Mucosa of rectum (tissue), 2 donors: ENCODE results near the gene MRPL47.
A peak's percentile ranks its signal among the peaks of the same experiment; 100 is the strongest.

ENCODE experiments used
- H3K27ac ChIP-seq, 2 donors: one replicate each; pipeline ENCODE4 v1.7.0; 2013; ENCODE audit warnings: inconsistent platforms in 2 of 2, low read depth in 2 of 2, low read length in 2 of 2
- H3K27me3 ChIP-seq, 2 donors: one replicate each; pipeline ENCODE4 v1.7.0; 2013; ENCODE audit warnings: low read length in 2 of 2; ENCODE audit not compliant: control insufficient read depth in 2 of 2, insufficient read depth in 2 of 2
- H3K36me3 ChIP-seq, 2 donors: one replicate each; pipeline ENCODE4 v1.7.0; 2013; ENCODE audit warnings: low read length in 2 of 2; ENCODE audit not compliant: control insufficient read depth in 2 of 2, insufficient read depth in 2 of 2
- H3K4me1 ChIP-seq, 2 donors: one replicate each; pipeline ENCODE4 v1.7.0; 2013; ENCODE audit warnings: low read length in 2 of 2, mild to moderate bottlenecking in 1 of 2; ENCODE audit not compliant: control insufficient read depth in 2 of 2, insufficient read depth in 2 of 2
- H3K4me3 ChIP-seq, 2 donors: one replicate each; pipeline ENCODE4 v1.7.0; 2013; ENCODE audit warnings: low read length in 2 of 2
- H3K9ac ChIP-seq, 2 donors: one replicate each; pipeline ENCODE4 v1.7.0; 2013; ENCODE audit warnings: low read length in 2 of 2, low read depth in 1 of 2, mild to moderate bottlenecking in 1 of 2
- H3K9me3 ChIP-seq, 2 donors: one replicate each; pipeline ENCODE4 v1.7.0; 2013; ENCODE audit warnings: low read length in 2 of 2; ENCODE audit not compliant: control insufficient read depth in 2 of 2
- donor health status: healthy.
- donor health status: Normal muscosa, but diverticular disease.

Gene MRPL47

DNA sequence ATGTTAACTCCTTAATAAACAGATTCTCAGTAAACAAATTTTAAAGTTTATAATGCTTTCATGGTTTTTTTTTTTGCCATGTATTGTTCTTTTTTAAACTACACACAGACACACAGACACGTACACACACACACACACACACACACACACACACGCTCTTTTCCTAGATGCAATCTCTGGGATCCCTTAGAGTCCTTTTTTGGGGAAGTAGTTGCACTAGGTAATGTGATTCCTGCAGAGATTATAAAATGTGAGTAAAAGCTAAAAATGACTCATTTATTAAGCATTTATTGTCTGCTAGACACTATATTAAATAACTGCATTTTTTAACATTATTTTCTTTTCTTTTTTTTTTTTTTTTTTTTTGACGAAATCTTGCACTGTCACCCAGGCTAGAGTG is 20.0 kb upstream of the MRPL47 start:
- Histone ChIP-seq H3K27me3 (no peaks in the 10 kb centered on the region), H3K4me1 (no peaks in the 10 kb centered on the region), H3K9ac (no peak overlapping the region), H3K9me3 (no peaks in the 10 kb centered on the region), H3K4me3 (no peak overlapping the region), H3K27ac (no peak overlapping the region), H3K36me3 (peaks cover 23 to 43% of the 10 kb centered on the region in 2 donors)

DNA sequence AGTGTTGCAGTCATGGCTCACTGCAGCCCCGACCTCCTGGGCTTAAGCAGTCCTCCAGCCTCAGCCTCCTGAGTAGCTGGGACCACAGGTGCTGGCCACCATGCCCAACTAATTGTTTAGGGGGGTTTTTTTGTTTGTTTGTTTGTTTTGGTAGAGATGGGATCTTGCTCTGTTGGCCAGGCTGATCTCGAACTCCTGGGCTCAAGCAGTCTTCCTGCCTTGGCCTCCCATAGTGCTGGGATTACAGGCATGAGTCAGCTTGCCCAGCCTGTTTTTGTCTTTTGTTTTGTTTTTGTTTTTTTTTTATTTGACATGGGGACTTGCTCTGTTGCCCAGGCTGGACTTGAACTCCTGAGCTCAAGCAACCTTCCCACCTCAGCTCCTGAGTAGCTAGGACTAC is 17.6 kb upstream of the MRPL47 start:
- H3K36me3 ChIP-seq: peaks cover 26 to 56% of the 10 kb centered on the region in 2 donors
- no peak overlapping the region for H3K9ac ChIP-seq
- no peaks in the 10 kb centered on the region for H3K9me3 ChIP-seq
- no peak overlapping the region for H3K4me3 ChIP-seq
- no peaks in the 10 kb centered on the region for H3K4me1 ChIP-seq
- no peaks in the 10 kb centered on the region for H3K27me3 ChIP-seq
- H3K27ac ChIP-seq: no peak overlapping the region

DNA sequence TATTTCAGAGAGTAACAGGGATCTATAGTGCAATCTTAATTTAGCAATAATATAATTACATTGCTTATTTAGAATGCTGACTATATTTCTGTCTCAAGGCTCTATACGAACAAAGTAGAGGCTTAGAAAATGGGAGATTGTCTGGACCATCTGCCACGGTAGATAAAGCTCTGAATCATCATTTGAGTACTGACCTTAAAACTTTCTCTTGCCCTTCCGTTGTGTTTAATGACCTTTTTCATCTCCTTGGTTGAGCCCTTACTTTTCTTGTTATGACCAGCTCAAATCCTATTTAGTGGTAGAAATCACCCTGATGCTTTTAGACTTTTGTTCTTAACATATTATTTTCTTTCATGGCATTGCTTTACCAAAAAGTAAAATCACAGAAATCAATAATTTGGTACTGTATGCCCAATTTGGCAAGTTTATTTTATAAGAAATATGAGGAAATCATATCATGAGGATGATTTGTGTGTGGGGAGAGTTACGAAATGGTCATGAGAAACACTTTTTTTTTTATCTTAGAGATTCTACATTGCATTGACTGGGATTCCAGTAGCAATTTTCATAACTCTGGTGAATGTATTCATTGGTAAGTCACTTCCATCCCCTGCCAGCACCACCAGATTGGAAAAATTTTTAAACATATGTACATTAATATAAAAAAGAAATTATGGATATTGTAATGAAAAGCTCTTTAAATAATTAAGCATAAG is 11.2 kb upstream of the MRPL47 start:
- Histone ChIP-seq H3K36me3 (peaks cover 10 to 21% of the 10 kb centered on the region in 2 donors), H3K9me3 (no peaks in the 10 kb centered on the region), H3K9ac (no peak overlapping the region), H3K27me3 (no peaks in the 10 kb centered on the region), H3K27ac (no peak overlapping the region), H3K4me3 (no peak overlapping the region), H3K4me1 (no peaks in the 10 kb centered on the region)

DNA sequence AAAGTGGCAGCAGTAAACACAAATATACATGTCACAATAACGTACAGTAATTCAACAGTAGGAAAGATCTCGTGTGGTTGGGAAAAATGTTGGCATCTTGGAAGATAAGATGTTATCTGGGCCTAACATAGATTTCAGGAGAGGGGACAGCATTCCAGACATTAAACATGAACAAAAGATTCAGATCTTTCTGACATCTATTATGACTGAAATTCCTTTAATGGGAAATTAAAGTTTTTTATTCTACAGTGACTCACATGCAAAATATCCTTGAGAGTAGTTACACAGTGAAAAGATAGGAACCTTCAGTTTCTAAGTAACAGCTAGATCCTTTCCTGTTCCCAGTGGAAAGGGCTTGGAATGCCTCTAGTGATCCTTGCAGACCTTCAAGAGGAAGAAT is 9.4 kb upstream of the MRPL47 start:
- H3K9me3 ChIP-seq: no peaks in the 10 kb centered on the region
- no peak overlapping the region for H3K4me3 ChIP-seq
- no peak overlapping the region for H3K27ac ChIP-seq

DNA sequence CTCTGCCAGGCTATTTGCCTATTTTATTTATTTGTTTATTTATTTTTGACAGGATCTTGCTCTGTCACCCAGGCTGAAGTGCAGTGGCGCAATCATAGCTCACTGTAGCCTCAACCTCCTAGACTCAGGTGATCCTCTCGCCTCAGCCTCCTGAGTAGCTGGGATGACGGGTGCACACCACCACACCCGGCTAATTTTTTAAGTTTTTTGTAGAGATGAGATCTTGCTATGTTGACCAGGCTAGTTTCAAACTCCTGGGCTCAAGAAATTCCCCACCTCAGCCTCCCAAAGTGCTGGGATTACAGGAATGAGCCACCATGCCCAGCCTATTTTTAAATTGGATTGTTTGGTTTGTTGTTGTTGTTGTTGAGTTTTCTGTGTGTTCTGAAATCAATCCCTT is 5.6 kb upstream of the MRPL47 start:
- peaks cover 0 to 6% of the 10 kb centered on the region in 2 donors for H3K4me1 ChIP-seq
- H3K9ac ChIP-seq: no peak overlapping the region
- no peaks in the 10 kb centered on the region for H3K9me3 ChIP-seq
- H3K27me3 ChIP-seq: no peaks in the 10 kb centered on the region
- H3K27ac ChIP-seq: no peak overlapping the region
- H3K4me3 ChIP-seq: no peak overlapping the region
- H3K36me3 ChIP-seq: peaks cover 5 to 6% of the 10 kb centered on the region in 2 donors

More for the DNA sequence above, 9.4 kb upstream of the MRPL47 start:
- Histone ChIP-seq H3K9ac (no peak overlapping the region), H3K27me3 (no peaks in the 10 kb centered on the region), H3K36me3 (peaks cover 10 to 19% of the 10 kb centered on the region in 2 donors), H3K4me1 (peaks cover 0 to 3% of the 10 kb centered on the region in 2 donors)

DNA sequence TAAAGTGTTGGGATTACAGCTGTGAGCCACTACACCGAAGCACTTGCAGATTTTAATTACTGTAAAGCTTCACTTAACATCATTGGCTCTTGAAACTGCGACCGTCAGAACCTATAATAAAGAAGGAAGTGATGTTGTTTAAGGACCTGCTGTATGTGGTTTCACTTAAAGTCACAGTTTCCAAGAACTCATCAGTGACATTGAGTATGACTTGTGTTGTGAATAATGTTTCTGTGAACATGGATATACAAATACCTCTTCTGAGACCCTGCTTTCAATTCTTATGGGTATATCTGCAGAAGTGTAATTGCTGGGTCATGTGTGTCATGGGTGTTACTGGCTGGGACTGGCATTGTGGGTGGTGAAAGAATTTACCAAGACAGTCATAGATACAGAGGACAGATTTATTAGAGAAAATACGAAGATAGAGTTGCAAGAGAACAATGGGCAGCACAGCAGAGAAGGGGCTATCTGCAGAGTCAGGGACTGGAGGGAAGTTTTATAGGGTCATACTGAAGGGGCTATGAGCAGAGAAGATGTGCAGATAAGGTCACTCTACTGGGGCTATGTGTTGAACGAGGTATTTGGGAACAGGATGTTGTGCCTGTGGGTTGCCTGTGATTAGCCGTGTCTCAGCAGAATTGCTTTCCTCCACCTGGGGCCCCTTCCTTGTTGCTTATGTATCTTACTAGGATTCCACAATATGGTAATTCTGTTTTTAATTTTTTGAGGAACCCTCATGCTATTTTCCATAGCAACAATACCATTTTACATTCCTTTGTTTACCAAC is 4.7 kb upstream of the MRPL47 start:
- Histone ChIP-seq H3K4me1 (peaks cover 0 to 6% of the 10 kb centered on the region in 2 donors), H3K9me3 (no peaks in the 10 kb centered on the region), H3K27ac (peak overlapping the region in 1 of 2 donors; percentile 20), H3K36me3 (peaks cover 5 to 6% of the 10 kb centered on the region in 2 donors), H3K9ac (no peak overlapping the region), H3K4me3 (no peak overlapping the region), H3K27me3 (no peaks in the 10 kb centered on the region)

DNA sequence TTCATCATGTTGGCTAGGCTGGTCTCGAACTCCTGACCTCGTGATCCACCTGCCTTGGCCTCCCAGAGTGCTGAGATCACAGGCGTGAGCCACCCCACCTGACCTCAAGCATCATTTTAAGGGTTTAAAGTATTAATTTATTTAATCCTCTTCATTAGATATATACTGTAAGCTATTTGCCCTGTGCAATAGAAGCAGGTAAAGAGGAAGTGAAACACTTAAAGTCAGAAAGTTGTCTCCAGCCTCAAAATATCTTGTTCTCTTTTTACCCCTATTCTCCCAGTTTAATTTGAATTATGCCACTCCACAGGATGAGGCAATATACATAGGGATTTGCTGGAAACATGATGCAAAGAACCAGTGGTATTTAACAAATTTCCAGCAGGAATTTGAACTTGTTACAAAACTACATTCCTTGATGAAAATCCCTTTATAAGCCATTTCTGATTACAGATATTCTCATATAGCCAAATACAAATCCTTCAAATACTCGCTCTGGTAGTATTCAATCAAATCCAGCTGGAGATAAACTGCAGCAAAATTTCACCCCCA is 2.2 kb upstream of the MRPL47 start:
- no peaks in the 10 kb centered on the region for H3K27me3 ChIP-seq
- no peak overlapping the region for H3K4me3 ChIP-seq
- peaks cover 3 to 6% of the 10 kb centered on the region in 2 donors for H3K36me3 ChIP-seq
- no peak overlapping the region for H3K9ac ChIP-seq
- no peaks in the 10 kb centered on the region for H3K9me3 ChIP-seq
- no peak overlapping the region for H3K27ac ChIP-seq
- H3K4me1 ChIP-seq: peaks cover 0 to 13% of the 10 kb centered on the region in 2 donors

DNA sequence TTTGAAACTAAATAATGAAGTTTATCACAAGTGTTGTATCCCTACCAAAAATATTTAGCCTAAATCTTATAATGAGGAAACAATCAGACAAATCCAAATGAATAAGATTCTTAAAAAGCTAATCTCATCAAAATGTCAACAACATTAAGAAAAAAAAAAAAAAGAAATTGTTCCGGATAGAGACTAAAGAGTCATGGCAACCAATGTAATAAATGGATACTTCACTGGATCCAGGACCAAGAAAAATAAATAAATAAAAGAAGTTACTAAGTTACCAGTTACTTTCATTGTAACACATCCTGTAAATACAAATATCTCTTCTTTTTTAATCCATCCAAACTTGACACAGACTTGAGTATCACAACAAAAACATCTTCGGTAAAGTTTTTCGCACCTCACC is 607 bp downstream of the MRPL47 start:
- Histone ChIP-seq H3K36me3 (peaks cover 21 to 26% of the 10 kb centered on the region in 2 donors), H3K9ac (peak overlapping the region; percentile 79 to 93), H3K9me3 (no peaks in the 10 kb centered on the region), H3K4me3 (peak overlapping the region; percentile 90 to 92), H3K27ac (peak overlapping the region; percentile 84 to 93), H3K4me1 (peaks cover 0 to 10% of the 10 kb centered on the region in 2 donors), H3K27me3 (no peaks in the 10 kb centered on the region)

DNA sequence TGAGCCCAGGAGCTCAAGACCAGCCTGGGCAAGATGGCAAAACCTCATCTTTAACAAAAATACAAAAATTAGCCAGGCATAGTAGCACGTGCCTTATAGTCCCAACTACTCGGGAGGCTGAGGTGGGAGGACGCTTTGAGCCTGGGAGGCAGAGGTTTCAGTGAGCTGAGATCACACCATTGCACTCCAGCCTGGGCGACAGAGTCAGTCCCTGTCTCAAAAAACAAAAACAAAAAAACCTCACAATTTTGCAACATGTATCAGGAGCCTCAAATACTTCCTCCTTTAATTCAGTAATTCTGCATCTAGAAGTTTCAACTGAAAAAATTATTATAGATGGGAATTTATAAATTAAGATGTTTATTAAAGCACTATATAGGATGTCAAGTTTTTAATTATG is 1.1 kb downstream of the MRPL47 start:
- no peaks in the 10 kb centered on the region for H3K27me3 ChIP-seq
- no peak overlapping the region for H3K27ac ChIP-seq
- H3K4me3 ChIP-seq: peak overlapping the region in 1 of 2 donors; percentile 92
- no peak overlapping the region for H3K9ac ChIP-seq
- no peaks in the 10 kb centered on the region for H3K9me3 ChIP-seq
- H3K36me3 ChIP-seq: peaks cover 26 to 31% of the 10 kb centered on the region in 2 donors
- peaks cover 0 to 10% of the 10 kb centered on the region in 2 donors for H3K4me1 ChIP-seq

DNA sequence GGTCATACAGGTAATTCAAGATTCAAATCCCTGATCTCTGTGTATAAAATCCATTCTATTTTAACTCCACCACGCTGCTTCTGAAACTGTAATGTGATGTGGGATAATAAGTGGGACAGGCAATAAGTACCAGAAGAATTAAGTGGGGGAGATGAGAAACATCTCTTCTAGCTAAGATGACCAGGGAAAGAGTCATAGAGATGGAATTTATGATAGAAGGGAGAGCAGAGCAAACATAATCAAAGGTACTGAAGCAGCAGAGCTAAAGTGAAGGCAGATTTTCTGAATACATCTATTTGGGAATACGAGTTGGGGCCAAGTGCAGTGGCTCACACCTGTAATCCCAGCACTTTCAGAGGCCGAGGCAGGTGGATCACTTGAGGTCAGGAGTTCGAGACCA is 4.9 kb downstream of the MRPL47 start:
- Histone ChIP-seq H3K9ac (no peak overlapping the region), H3K36me3 (peaks cover 54 to 57% of the 10 kb centered on the region in 2 donors), H3K4me3 (no peak overlapping the region), H3K27me3 (no peaks in the 10 kb centered on the region), H3K27ac (no peak overlapping the region), H3K4me1 (peaks cover 0 to 7% of the 10 kb centered on the region in 2 donors), H3K9me3 (no peaks in the 10 kb centered on the region)
